SK-N-SH (cell line): ENCODE data around the gene PAQR5. TPM values are rescaled to one million over a fixed set of nuclear protein-coding genes. Genes with fewer than 3 reads are reported as not detected.

Experiments
- CTCF ChIA-PET: fragments of 300-600, 350-600 bp; formaldehyde crosslinking; extraction: SDS; loops from one replicate; lab custom pipeline; 2021; lab: Yijun Ruan, JAX
- POLR2A ChIA-PET: fragments of 350-600 bp; sonication (Branson Sonifier 250); formaldehyde crosslinking; extraction: SDS; loops from one replicate; lab custom pipeline; 2020; ENCODE audit warnings: antibody characterized with exemption, inconsistent platforms; lab: Yijun Ruan, JAX
- DNase-seq: peaks from one replicate; pipeline ENCODE4 v3.0.0; 2012
- H2AFZ ChIP-seq: fragments of 200-600 bp; sonication (generic); 2 replicates; pipeline ENCODE4 v1.8.1; 2016; ENCODE audit warnings: antibody characterized with exemption, mild to moderate bottlenecking, low read depth
- H3F3A ChIP-seq: fragments of 200-600 bp; sonication (generic); replicated peaks from 2 replicates; pipeline ENCODE3; 2016; ENCODE audit warnings: antibody characterized with exemption, mild to moderate bottlenecking; ENCODE audit not compliant: insufficient read depth
- H3K27ac ChIP-seq, 2 experiments: fragments of 200-500 bp in 1 of 2; fragments of 200-600 bp in 1 of 2; sonication (Bioruptor generic) in 1 of 2; sonication (generic), shearing (Covaris generic) in 1 of 2; 2 replicates each; pipeline versions ENCODE4 v1.5.1 to v1.6.1; 2014 to 2016; ENCODE audit warnings: low read depth in 2 of 2, inconsistent platforms in 1 of 2, low read length in 1 of 2, mild to moderate bottlenecking in 1 of 2, mixed read lengths in 1 of 2
- H3K27me3 ChIP-seq: fragments of 200-600 bp; sonication (generic), shearing (Covaris generic); 2 replicates; pipeline ENCODE4 v1.6.1; 2016; ENCODE audit warnings: mixed run types; ENCODE audit not compliant: insufficient read depth
- H3K36me3 ChIP-seq, 2 experiments: fragments of 200-500 bp in 1 of 2; fragments of 200-600 bp in 1 of 2; sonication (Bioruptor generic) in 1 of 2; sonication (generic) in 1 of 2; replicated peaks in 1 of 2; 2 replicates each; pipeline versions ENCODE3 to v1.5.1; 2014 to 2016; ENCODE audit warnings: low read length in 1 of 2, mild to moderate bottlenecking in 1 of 2; ENCODE audit not compliant: insufficient read depth in 2 of 2, control insufficient read depth in 1 of 2
- H3K4me1 ChIP-seq, 2 experiments: fragments of 200-500 bp in 1 of 2; fragments of 200-600 bp in 1 of 2; sonication (Bioruptor generic) in 1 of 2; sonication (generic), shearing (Covaris generic) in 1 of 2; 2 replicates each; pipeline versions ENCODE4 v1.5.1 to v1.6.1; 2014 to 2016; ENCODE audit warnings: low read depth in 1 of 2, low read length in 1 of 2, mixed run types in 1 of 2; ENCODE audit not compliant: insufficient read depth in 2 of 2, control insufficient read depth in 1 of 2
- H3K4me2 ChIP-seq: fragments of 200-600 bp; sonication (generic), shearing (Covaris generic); 2 replicates; pipeline ENCODE4 v1.6.1; 2017; ENCODE audit warnings: mixed run types
- H3K4me3 ChIP-seq, 2 experiments: fragments of 200-500 bp in 1 of 2; fragments of 200-600 bp in 1 of 2; sonication (Bioruptor generic) in 1 of 2; sonication (generic), shearing (Covaris generic) in 1 of 2; 2 replicates each; pipeline versions ENCODE4 v1.5.1 to v1.8.1; 2014 to 2016; ENCODE audit warnings: low read depth in 2 of 2, inconsistent platforms in 1 of 2, low read length in 1 of 2, mild to moderate bottlenecking in 1 of 2, mixed read lengths in 1 of 2, moderate library complexity in 1 of 2
- H3K79me2 ChIP-seq: fragments of 200-600 bp; sonication (generic); 2 replicates; pipeline ENCODE4 v1.8.1; 2017; ENCODE audit warnings: mild to moderate bottlenecking; ENCODE audit not compliant: insufficient read depth
- H3K9ac ChIP-seq: fragments of 200-600 bp; sonication (generic); 2 replicates; pipeline ENCODE4 v1.6.1; 2017; ENCODE audit warnings: mixed run types
- H3K9me2 ChIP-seq: fragments of 200-600 bp; sonication (generic); 2 replicates; pipeline ENCODE4 v1.6.1; 2017; ENCODE audit warnings: mixed run types
- H3K9me3 ChIP-seq: fragments of 200-600 bp; sonication (generic); 2 replicates; pipeline ENCODE4 v1.6.1; 2017; ENCODE audit warnings: mixed run types, mild to moderate bottlenecking, moderate library complexity
- H4K20me1 ChIP-seq: fragments of 200-600 bp; sonication (generic); 2 replicates; pipeline ENCODE4 v1.6.1; 2017; ENCODE audit warnings: mild to moderate bottlenecking, mixed run types; ENCODE audit not compliant: insufficient read depth
- EP300 ChIP-seq, 2 experiments: IDR thresholded peaks; 2 replicates each; pipeline versions ENCODE4 v1.4.0 to v1.6.1; 2012; ENCODE audit warnings: borderline replicate concordance in 1 of 2, low read depth in 1 of 2, low read length in 1 of 2
- FOXJ3 ChIP-seq: sonication (generic); formaldehyde crosslinking; IDR thresholded peaks from 2 replicates; pipeline ENCODE4 v1.5.1; 2020; ENCODE audit warnings: mild to moderate bottlenecking, missing genetic modification reagents
- GABPA ChIP-seq: IDR thresholded peaks from 2 replicates; pipeline ENCODE4 v1.4.0; 2012; ENCODE audit warnings: low read depth, mild to moderate bottlenecking
- GATA2 ChIP-seq: sonication (generic); formaldehyde crosslinking; IDR thresholded peaks from 2 replicates; pipeline ENCODE4 v1.5.0; 2020; ENCODE audit warnings: mild to moderate bottlenecking, missing genetic modification reagents
- MEF2A ChIP-seq: IDR thresholded peaks from 2 replicates; pipeline ENCODE4 v1.4.0; 2012; ENCODE audit warnings: low read depth, borderline replicate concordance
- MXI1 ChIP-seq: IDR thresholded peaks from 2 replicates; pipeline ENCODE4 v1.6.1; 2012; ENCODE audit warnings: mild to moderate bottlenecking, low read depth, low read length, improper control_type of control experiment
- NRF1 ChIP-seq: IDR thresholded peaks from 2 replicates; pipeline ENCODE4 v1.6.1; 2012; ENCODE audit warnings: low read depth, mild to moderate bottlenecking, low read length
- RCOR1 ChIP-seq: fragments of 150-350 bp; IDR thresholded peaks from 2 replicates; pipeline ENCODE4 v1.6.1; 2017; ENCODE audit warnings: antibody characterized with exemption, low read length
- REST ChIP-seq: IDR thresholded peaks from 2 replicates; pipeline ENCODE4 v1.6.1; 2012; ENCODE audit warnings: mild to moderate bottlenecking, low read depth, low read length, moderate library complexity
- SIN3A ChIP-seq: IDR thresholded peaks from 2 replicates; pipeline ENCODE4 v1.6.1; 2012; ENCODE audit warnings: low read depth, mild to moderate bottlenecking, low read length, moderate library complexity, borderline replicate concordance
- SMC3 ChIP-seq: IDR thresholded peaks from 2 replicates; pipeline ENCODE4 v1.6.1; 2012; ENCODE audit warnings: low read depth, low read length, improper control_type of control experiment
- USF1 ChIP-seq: IDR thresholded peaks from 2 replicates; pipeline ENCODE4 v1.4.0; 2012; ENCODE audit warnings: low read depth, borderline replicate concordance
- ZBTB33 ChIP-seq: IDR thresholded peaks from 2 replicates; pipeline ENCODE4 v1.4.0; 2012; ENCODE audit warnings: low read depth, borderline replicate concordance
- WGBS: methylation state at CpG from one replicate; pipeline ENCODE4 v1.1.6; 2017; ENCODE audit warnings: low lambda C conversion rate; 5-methylcytosine and 5-hydroxymethylcytosine counted together
- polyA plus RNA-seq, 3 experiments: library from polyadenylated mRNA; depleted of rRNA; stranded (reverse); fragments of >200 nt; gene quantifications; 2 replicates each; pipeline ENCODE4 v1.2.3, GENCODE V29; 2012

PAQR5 gene
- polyA plus RNA-seq, 1 of the 3 experiments (the other 2 are of a cell fraction), result 3.9 TPM

- H3K9me3 ChIP-seq, result no peaks in the 10 kb centered on the region
- 97% methylated on average over 12 of the region's 12 CpGs for WGBS
- H3K4me3 ChIP-seq, result no peak overlapping the region
- CTCF ChIA-PET, result no interaction called here
- H3K79me2 ChIP-seq, result no peaks in the 10 kb centered on the region
- no peak overlapping the region for H3K4me2 ChIP-seq
- peaks cover 0 to 14% of the 10 kb centered on the region in 2 experiments; a peak in 3 of 4 replicates for H3K4me1 ChIP-seq
- no peaks in the 10 kb centered on the region for H3K27me3 ChIP-seq
- no peaks in the 10 kb centered on the region for H3K36me3 ChIP-seq
- H3F3A ChIP-seq, result no peaks in the 10 kb centered on the region
- no peak overlapping the region for H3K27ac ChIP-seq
- DNase-seq, result no peak
- H2AFZ ChIP-seq, result no peak overlapping the region
- POLR2A ChIA-PET, result interaction anchor here (0.8 kb wide), 1 partner anchor 207 kb away, joined by 3 read pairs; no protein-coding TSS in a partner anchor
- TF ChIP-seq GATA2 (CRISPR knock-in tag), result no peak
- no peak for TF ChIP-seq SMC3
- TF ChIP-seq NRF1, result no peak
- no peak for TF ChIP-seq FOXJ3 (CRISPR knock-in tag)
- TF ChIP-seq USF1, result no peak
- H4K20me1 ChIP-seq, result no peaks in the 10 kb centered on the region
- no peak overlapping the region for H3K9ac ChIP-seq
- no peaks in the 10 kb centered on the region for H3K9me2 ChIP-seq
These were observed 12.9 kb upstream of the PAQR5 start for GRCh38 chr15:69285834-69286233.

- Histone ChIP-seq H3K36me3 (no peaks in the 10 kb centered on the region), H3K27ac (no peak overlapping the region), H3K27me3 (no peaks in the 10 kb centered on the region), H3K9ac (no peak overlapping the region), H3K79me2 (no peaks in the 10 kb centered on the region), H4K20me1 (no peaks in the 10 kb centered on the region)
- WGBS, result 87% methylated on average over 7 of the region's 7 CpGs
- DNase-seq, result no peak
- TF ChIP-seq SIN3A, result no peak
- TF ChIP-seq, all 33 proteins: peak for 0
- Histone ChIP-seq H3F3A (no peaks in the 10 kb centered on the region), H3K4me3 (no peak overlapping the region), H3K9me3 (no peaks in the 10 kb centered on the region), H3K4me1 (peaks cover 0 to 14% of the 10 kb centered on the region in 2 experiments; a peak in 2 of 4 replicates), H3K4me2 (no peak overlapping the region), H3K9me2 (no peaks in the 10 kb centered on the region), H2AFZ (no peak overlapping the region)
- CTCF ChIA-PET, result no interaction called here
- POLR2A ChIA-PET, result no interaction called here
These were observed 10.7 kb upstream of the PAQR5 start for GRCh38 chr15:69288011-69288410.

- no peak for DNase-seq
- CTCF ChIA-PET, result interaction anchor here (0.7 to 4.3 kb wide), 7 partner anchors 9 to 198 kb away, joined by 3 to 14 read pairs (median 3); no protein-coding TSS in a partner anchor
- no peak overlapping the region for H2AFZ ChIP-seq
- no peak for TF ChIP-seq ZBTB33
- TF ChIP-seq RCOR1, result no peak
- TF ChIP-seq MXI1, result no peak
- TF ChIP-seq FOXJ3 (CRISPR knock-in tag), result no peak
- TF ChIP-seq REST, result no peak
- no peak for TF ChIP-seq EP300 (IDR thresholded peaks at IDR 0.05; ENCODE audit: borderline replicate concordance in 1 of 2, low read depth in 1 of 2, low read length in 1 of 2)
- no peak for TF ChIP-seq MEF2A
- TF ChIP-seq GABPA, result no peak
- no peak for TF ChIP-seq NRF1
These were observed 10.0 kb upstream of the PAQR5 start for GRCh38 chr15:69288531-69289341.

More at GRCh38 chr15:69288531-69289341, 10.0 kb upstream of the PAQR5 start:
- Histone ChIP-seq H3K27ac (no peak overlapping the region), H3K9ac (no peak overlapping the region), H3K4me1 (peaks cover 0 to 18% of the 10 kb centered on the region in 2 experiments; a peak in 2 of 4 replicates), H3K27me3 (no peaks in the 10 kb centered on the region), H3K79me2 (no peaks in the 10 kb centered on the region), H3K4me3 (no peak overlapping the region), H3K36me3 (no peaks in the 10 kb centered on the region), H3K9me2 (no peaks in the 10 kb centered on the region), H3F3A (no peaks in the 10 kb centered on the region), H3K4me2 (no peak overlapping the region), H3K9me3 (no peaks in the 10 kb centered on the region), H4K20me1 (no peaks in the 10 kb centered on the region)
- POLR2A ChIA-PET, result no interaction called here
- 91% methylated on average over 10 of the region's 11 CpGs for WGBS
